ENCODE results near the gene DYNLT2B. TPM values are rescaled to one million over a fixed set of nuclear protein-coding genes. Genes with fewer than 3 reads are reported as not detected.
A peak's percentile ranks its signal among the peaks of the same experiment; 100 is the strongest.
"Not testable (repeated sequence)": the region's sequence is repeated elsewhere in the genome, so short reads cannot be mapped to it uniquely, and the experiment has no call there.

Gene DYNLT2B
- total RNA-seq, 3 donors from 2014 or later: 6.0 to 7.7 (median 6.8) TPM

DNA sequence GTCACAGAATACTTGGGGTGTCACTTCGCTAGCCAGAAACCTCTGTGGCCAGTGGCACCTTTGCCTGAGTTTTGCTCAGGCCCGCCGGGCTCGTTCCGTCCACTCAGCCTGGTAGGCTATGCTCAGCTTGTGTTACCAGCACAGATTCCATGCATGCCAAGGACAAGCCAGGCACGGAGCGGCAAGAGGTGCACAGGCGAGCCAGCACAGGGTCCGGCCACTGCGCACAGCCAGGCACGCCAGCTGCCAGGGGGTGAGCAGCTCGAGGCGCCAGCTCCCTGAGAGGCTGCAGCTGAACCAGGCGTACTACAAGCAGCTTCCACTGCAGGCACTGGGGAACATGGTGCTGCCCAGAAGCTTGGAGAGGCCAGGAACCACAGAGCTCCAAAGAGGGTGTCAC is 45.2 kb downstream of the DYNLT2B start:
- DNase-seq: no peak
- H3K27me3 Mint-ChIP-seq (ENCODE audit: low read depth): no peaks in the 10 kb centered on the region
- H3K9me3 Mint-ChIP-seq: no peaks in the 10 kb centered on the region
- peaks cover 34% of the 10 kb centered on the region for H3K36me3 Mint-ChIP-seq (ENCODE audit: insufficient read depth)
- ATAC-seq: no peak
- H3K4me3 Mint-ChIP-seq: no peak overlapping the region
- peaks cover 45% of the 10 kb centered on the region for H3K4me1 Mint-ChIP-seq (ENCODE audit: low read depth)

DNA sequence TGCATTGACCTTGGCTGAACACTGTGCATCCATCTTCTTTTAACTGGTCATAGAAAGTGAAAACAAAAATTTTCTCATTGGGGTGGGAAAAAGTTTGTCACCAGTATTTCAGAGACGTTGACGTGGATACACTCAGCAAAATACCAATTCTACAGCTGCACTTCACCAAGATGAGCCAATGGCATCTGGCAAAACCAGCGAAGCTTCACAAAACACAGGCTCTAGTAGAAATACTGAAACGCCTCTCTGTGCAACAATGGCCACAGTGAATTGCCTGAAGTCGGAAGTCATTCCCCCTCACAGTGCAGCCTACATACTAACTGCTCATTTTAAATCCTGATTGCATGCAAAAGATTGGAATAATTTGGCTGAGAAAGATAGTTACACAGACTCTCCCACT is 47.5 kb downstream of the DYNLT2B start:
- H3K27me3 Mint-ChIP-seq (ENCODE audit: low read depth): no peaks in the 10 kb centered on the region
- peaks cover 34% of the 10 kb centered on the region for H3K36me3 Mint-ChIP-seq (ENCODE audit: insufficient read depth)
- H3K9me3 Mint-ChIP-seq: no peaks in the 10 kb centered on the region
- DNase-seq (no peak), ATAC-seq (no peak)
- H3K4me1 Mint-ChIP-seq (ENCODE audit: low read depth): peaks cover 39% of the 10 kb centered on the region
- no peak overlapping the region for H3K4me3 Mint-ChIP-seq

DNA sequence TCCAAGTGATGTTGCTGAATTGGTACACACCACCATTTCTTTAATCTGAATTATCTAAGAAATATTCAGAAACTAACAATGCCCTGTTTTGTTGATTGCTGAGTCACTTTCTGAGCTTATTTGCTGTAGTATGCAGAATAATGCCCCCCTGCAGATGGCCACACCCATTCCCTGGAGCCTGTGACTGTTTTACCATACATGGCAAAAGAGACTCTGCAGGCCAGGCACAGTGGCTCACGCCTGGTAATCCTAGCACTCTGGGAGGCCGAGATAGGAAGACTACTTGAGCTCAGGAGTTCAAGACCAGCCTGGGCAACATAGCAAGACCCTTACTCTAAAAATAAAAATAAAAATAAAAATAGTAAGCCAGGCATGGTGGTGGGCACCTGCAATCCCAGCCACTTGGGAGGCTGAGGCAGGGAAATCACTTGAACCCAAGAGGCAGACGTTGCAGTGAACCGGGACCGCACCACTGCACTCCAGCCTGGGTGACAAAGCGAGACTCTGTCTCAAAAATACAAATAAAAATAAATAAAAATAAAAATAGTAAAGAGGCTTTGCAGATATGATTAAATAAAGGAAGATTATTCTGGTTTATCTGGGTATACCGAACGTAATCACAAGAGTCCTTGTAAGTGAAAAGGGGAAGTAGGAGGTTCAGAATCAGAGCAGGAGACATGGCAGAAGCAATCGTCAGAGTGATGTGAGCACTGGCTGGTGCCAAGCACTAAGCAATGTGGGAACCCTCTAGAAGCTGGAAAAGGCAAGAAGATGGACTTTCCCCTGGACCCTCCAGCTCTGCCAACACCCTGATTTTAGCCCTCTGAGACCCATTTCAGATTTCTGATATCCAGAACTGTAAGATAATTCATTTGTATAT is 49.5 kb downstream of the DYNLT2B start:
- H3K36me3 Mint-ChIP-seq (ENCODE audit: insufficient read depth): peaks cover 33% of the 10 kb centered on the region

DNA sequence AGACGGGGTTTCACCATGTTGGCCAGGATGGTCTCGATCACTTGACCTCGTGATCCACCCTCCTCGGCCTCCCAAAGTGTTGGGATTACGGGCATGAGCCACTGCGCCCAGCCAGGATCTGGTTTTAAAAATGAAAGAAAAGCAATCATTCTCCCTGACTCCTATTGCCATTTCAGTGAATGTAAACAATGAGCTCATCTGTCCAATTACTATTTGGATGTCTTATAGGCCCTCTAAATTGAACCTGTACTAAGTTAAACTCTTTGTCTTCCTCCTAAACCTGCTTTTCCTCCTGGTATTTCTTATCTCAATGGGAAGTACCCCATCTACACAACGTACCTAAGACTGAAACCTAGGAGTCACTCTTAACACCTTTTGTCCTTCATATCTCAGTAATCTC is 54.2 kb downstream of the DYNLT2B start:
- Mint-ChIP-seq H3K4me1 (ENCODE audit: low read depth) (peaks cover 7% of the 10 kb centered on the region), H3K4me3 (no peak overlapping the region), H3K36me3 (ENCODE audit: insufficient read depth) (peaks cover 26% of the 10 kb centered on the region), H3K9me3 (no peaks in the 10 kb centered on the region), H3K27me3 (ENCODE audit: low read depth) (no peaks in the 10 kb centered on the region)
- no peak for DNase-seq
- ATAC-seq: no peak

More for the DNA sequence above, 49.5 kb downstream of the DYNLT2B start:
- no peak overlapping the region for H3K4me3 Mint-ChIP-seq
- ATAC-seq (no peak), DNase-seq (no peak)
- no peaks in the 10 kb centered on the region for H3K9me3 Mint-ChIP-seq
- H3K27me3 Mint-ChIP-seq (ENCODE audit: low read depth): no peaks in the 10 kb centered on the region
- peaks cover 26% of the 10 kb centered on the region for H3K4me1 Mint-ChIP-seq (ENCODE audit: low read depth)

DNA sequence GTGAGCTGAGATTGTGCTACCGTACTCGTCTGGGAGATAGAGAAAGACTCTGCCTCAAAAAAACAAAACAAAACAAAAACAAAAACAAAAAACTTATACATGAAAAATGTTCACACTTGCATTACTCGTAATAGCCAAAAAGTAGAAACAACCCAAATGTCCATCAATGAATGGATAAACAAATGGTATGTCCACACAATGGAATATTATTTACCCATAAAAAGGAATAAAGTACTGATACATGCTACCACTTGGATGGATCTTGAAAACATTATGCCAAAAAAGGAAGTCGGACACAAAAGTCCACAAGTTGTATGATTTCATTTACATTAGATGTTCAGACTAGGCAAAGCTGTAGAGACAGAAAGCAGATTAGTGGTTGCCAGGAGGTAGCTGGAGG is 57.3 kb downstream of the DYNLT2B start:
- Mint-ChIP-seq H3K4me1 (ENCODE audit: low read depth) (peaks cover 7% of the 10 kb centered on the region), H3K4me3 (no peak overlapping the region), H3K36me3 (ENCODE audit: insufficient read depth) (peaks cover 24% of the 10 kb centered on the region), H3K27me3 (ENCODE audit: low read depth) (no peaks in the 10 kb centered on the region), H3K9me3 (no peaks in the 10 kb centered on the region)
- ATAC-seq (no peak), DNase-seq (no peak)

DNA sequence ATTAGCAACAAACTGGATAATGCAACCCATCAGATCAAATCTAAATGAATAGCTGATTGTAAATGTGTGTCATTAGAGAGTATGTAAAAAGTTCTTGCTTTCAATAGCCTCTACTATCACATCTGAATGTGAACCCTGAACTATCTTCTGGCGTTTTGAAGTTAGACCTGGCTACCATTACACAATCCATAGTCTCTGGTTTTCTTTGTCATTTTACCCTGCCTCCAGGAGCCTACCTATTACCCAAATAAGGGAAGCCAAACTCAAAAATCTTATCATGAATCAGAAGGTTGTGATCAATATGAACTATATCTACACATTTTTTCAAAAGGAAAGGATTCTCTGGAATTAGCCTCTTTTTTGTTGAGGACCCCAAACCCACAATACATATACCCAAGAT is 62.3 kb downstream of the DYNLT2B start:
- Mint-ChIP-seq H3K4me3 (no peak overlapping the region), H3K36me3 (ENCODE audit: insufficient read depth) (peaks cover 18% of the 10 kb centered on the region), H3K27me3 (ENCODE audit: low read depth) (no peaks in the 10 kb centered on the region)

DNA sequence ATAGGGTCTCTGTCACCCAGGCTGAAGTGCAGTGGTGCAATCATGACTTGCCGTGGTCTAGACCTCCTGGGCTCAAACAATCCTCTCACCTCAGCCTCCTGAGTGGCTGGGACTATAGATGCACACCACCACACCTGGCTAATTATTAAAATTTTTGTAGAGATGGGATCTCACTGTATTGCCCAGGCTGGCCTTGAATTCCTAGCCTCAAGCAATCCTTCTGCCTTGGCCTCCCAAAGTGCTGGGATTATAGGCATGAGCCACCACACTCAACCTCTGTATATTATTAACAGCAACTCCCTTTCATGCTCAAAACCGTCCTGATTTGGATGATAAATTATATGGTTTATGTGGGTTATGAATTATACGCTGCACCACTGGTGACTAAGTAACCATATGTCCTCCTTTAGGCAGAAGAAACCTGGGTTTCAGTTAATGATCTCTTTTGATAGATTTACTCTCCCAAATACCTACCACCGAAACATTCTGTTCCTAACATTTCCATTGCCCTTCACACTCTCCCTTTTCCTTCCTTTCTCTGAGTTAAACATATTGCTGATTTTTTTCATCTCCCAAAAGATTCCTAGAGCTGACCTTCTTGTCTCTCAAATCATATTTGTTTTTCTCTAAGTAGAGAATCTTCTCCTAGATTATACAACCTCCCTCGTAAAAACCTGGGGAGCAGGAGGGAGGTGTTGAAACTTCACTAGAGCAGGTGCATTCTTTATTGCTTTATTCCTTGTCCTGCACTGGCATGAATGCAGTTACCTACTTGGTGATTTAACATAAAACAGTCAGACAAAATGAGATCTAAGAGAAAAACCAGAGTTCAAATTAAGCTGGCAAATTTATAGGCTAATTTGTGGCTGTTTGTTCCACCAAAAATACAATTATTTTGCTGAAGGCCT is 63.4 kb downstream of the DYNLT2B start:
- Mint-ChIP-seq H3K4me3 (no peak overlapping the region), H3K4me1 (ENCODE audit: low read depth) (peaks cover 4% of the 10 kb centered on the region), H3K36me3 (ENCODE audit: insufficient read depth) (peaks cover 16% of the 10 kb centered on the region), H3K27me3 (ENCODE audit: low read depth) (no peaks in the 10 kb centered on the region), H3K9me3 (no peaks in the 10 kb centered on the region)
- ATAC-seq (no peak), DNase-seq (no peak)

More for the DNA sequence above, 62.3 kb downstream of the DYNLT2B start:
- Mint-ChIP-seq H3K4me1 (ENCODE audit: low read depth) (peaks cover 4% of the 10 kb centered on the region), H3K9me3 (no peaks in the 10 kb centered on the region)
- no peak for ATAC-seq
- DNase-seq: no peak

DNA sequence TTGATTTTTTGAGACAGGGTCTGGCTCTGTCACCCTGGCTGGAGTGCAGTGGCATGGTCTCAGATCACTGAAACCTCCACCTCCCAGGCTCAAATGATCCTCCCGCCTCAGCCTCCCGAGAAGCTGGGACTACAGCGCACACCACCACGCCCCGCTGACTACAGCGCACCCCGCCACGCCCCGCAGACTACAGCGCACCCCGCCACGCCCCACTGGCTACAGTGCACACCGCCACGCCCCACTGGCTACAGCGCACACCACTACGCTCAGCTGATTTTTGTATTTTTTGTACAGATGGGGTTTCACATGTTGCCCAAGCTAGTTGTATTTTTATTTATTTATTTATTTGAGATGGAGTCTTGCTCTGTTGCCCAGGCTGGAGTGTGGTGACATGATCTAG is 66.1 kb downstream of the DYNLT2B start:
- ATAC-seq: no peak
- H3K27me3 Mint-ChIP-seq (ENCODE audit: low read depth): no peaks in the 10 kb centered on the region
- no peak overlapping the region for H3K4me3 Mint-ChIP-seq
- H3K9me3 Mint-ChIP-seq: no peaks in the 10 kb centered on the region
- H3K4me1 Mint-ChIP-seq (ENCODE audit: low read depth): peaks cover 4% of the 10 kb centered on the region
- H3K36me3 Mint-ChIP-seq (ENCODE audit: insufficient read depth): peaks cover 19% of the 10 kb centered on the region
- DNase-seq: no peak

DNA sequence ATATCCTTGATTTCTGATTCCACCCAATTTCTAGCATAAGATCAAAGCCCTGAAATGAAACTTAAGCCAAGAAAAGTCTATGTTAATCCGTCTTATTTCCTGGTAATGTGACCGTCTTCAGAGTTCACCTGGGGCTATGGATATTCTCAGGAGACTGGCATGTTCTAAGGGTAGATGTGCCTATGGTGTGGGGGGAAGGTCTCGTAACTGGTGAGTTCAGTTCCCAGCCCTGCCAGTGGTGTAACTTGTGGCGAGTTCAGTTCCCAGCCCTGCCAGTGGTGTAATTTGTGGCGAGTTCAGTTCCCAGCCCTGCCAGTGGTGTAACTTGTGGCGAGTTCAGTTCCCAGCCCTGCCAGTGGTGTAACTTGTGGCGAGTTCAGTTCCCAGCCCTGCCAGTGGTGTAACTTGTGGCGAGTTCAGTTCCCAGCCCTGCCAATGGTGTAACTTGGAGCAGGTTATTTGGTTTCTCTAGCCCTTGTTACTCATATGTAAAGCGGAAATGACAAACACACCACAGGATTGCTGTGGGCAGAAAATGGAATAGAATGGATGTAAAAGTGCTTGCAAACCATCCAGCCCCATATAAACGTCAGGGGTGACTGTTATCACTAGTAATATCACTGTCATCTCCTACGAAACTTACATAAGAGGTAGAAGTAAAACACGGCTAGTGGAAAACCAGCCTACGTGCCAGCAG is 71.3 kb downstream of the DYNLT2B start:
- DNase-seq (no peak), ATAC-seq (peak in 1 of 2 donors; percentile 63)
- Mint-ChIP-seq H3K36me3 (ENCODE audit: insufficient read depth) (peaks cover 19% of the 10 kb centered on the region), H3K9me3 (no peaks in the 10 kb centered on the region), H3K4me3 (no peak overlapping the region), H3K4me1 (ENCODE audit: low read depth) (peaks cover 2% of the 10 kb centered on the region), H3K27me3 (ENCODE audit: low read depth) (no peaks in the 10 kb centered on the region)

DNA sequence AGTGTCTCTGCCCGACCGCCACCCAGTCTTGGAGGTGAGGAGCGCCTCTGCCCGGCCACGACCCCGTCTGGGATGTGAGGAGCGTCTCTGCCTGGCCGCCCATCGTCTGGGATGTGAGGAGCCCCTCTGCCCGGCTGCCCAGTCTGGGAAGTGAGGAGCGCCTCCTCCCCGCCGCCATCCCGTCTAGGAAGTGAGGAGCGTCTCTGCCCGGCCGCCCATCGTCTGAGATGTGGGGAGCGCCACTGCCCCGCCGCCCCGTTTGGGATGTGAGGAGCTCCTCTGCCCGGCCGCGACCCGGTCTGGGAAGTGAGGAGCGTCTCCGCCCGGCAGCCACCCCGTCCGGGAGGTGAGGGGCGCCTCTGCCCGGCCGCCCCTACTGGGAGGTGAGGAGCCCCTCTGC is 73.9 kb downstream of the DYNLT2B start:
- H3K36me3 Mint-ChIP-seq (ENCODE audit: insufficient read depth): peaks cover 30% of the 10 kb centered on the region
- not testable (repeated sequence) for H3K4me3 Mint-ChIP-seq; H3K27me3 Mint-ChIP-seq (ENCODE audit: low read depth); H3K4me1 Mint-ChIP-seq (ENCODE audit: low read depth); H3K9me3 Mint-ChIP-seq; ATAC-seq; DNase-seq

DNA sequence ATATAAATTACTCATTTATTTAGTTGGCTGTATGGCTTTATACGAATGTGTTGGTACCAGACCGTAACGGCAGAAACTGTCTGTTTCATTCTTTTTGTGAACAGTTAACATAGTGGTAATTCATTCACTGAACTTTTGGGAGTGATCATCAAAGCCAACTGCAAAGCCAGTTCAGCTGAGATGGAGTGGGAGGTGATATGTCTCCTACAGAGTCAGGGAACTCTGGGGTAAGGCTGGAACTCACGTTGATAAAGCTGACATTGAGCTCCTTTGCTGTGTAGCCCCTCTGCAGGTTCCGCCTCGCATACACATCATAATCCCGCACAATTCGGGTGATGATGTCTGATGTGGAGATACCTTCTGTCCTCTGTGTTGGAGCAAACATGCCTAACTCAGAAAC is 76.3 kb downstream of the DYNLT2B start:
- ATAC-seq (no peak), DNase-seq (no peak)
- H3K4me3 Mint-ChIP-seq: no peak overlapping the region
- peaks cover 2% of the 10 kb centered on the region for H3K4me1 Mint-ChIP-seq (ENCODE audit: low read depth)
- no peaks in the 10 kb centered on the region for H3K9me3 Mint-ChIP-seq
- H3K27me3 Mint-ChIP-seq (ENCODE audit: low read depth): no peaks in the 10 kb centered on the region
- H3K36me3 Mint-ChIP-seq (ENCODE audit: insufficient read depth): peaks cover 43% of the 10 kb centered on the region
